Neural cell (in vitro differentiated cells): ENCODE data around the gene EXPH5. TPM values are rescaled to one million over a fixed set of nuclear protein-coding genes. Genes with fewer than 3 reads are reported as not detected.

ENCODE experiments used
- H2AFZ ChIP-seq: fragments of 200-600, 300-800 bp; sonication (generic), shearing (Covaris generic); 2 replicates; pipeline ENCODE4 v1.6.0; 2014; ENCODE audit warnings: low read depth, mild to moderate bottlenecking, antibody characterized with exemption, low read length, moderate library complexity
- H3F3A ChIP-seq: fragments of 200-600 bp; shearing (Covaris generic); 2 replicates; pipeline ENCODE4 v1.6.1; 2016; ENCODE audit warnings: mild to moderate bottlenecking, moderate library complexity, mixed read lengths, antibody characterized with exemption, low read length; ENCODE audit not compliant: insufficient read depth, poor library complexity, severe bottlenecking
- H3K27ac ChIP-seq: fragments of 200-600, 300-800 bp; sonication (generic), shearing (Covaris generic); 2 replicates; pipeline ENCODE4 v1.5.1; 2014; ENCODE audit warnings: mild to moderate bottlenecking, low read length, moderate library complexity
- H3K27me3 ChIP-seq: fragments of 300-800, 200-600 bp; sonication (generic), shearing (Covaris generic); 2 replicates; pipeline ENCODE4 v1.6.0; 2014; ENCODE audit warnings: mild to moderate bottlenecking, low read depth, low read length, moderate library complexity; ENCODE audit not compliant: insufficient read depth
- H3K36me3 ChIP-seq: fragments of 300-800, 200-600 bp; sonication (generic), shearing (Covaris generic); 2 replicates; pipeline ENCODE4 v1.5.1; 2014; ENCODE audit warnings: mild to moderate bottlenecking, antibody characterized with exemption, low read length, moderate library complexity; ENCODE audit not compliant: insufficient read depth
- H3K4me2 ChIP-seq: fragments of 300-800, 200-600 bp; sonication (generic), shearing (Covaris generic); 2 replicates; pipeline ENCODE4 v1.6.0; 2014; ENCODE audit warnings: mild to moderate bottlenecking, low read length
- H3K4me3 ChIP-seq: fragments of 300-800, 200-600 bp; sonication (generic), shearing (Covaris generic); 2 replicates; pipeline ENCODE4 v1.5.1; 2014; ENCODE audit warnings: mild to moderate bottlenecking, low read length, moderate library complexity
- H3K79me2 ChIP-seq: fragments of 200-600 bp; shearing (Covaris generic); replicated peaks from 2 replicates; pipeline ENCODE4 v1.6.0; 2014; ENCODE audit warnings: mild to moderate bottlenecking, low read length, moderate library complexity; ENCODE audit not compliant: insufficient read depth
- H3K9ac ChIP-seq: fragments of 300-800, 200-600 bp; sonication (generic), shearing (Covaris generic); 2 replicates; pipeline ENCODE4 v1.6.1; 2016; ENCODE audit warnings: mild to moderate bottlenecking, low read length, mixed read lengths
- H3K9me2 ChIP-seq: fragments of 200-600 bp; shearing (Covaris generic); 2 replicates; pipeline ENCODE4 v1.6.1; 2016; ENCODE audit warnings: mild to moderate bottlenecking, low read length, mixed read lengths; ENCODE audit not compliant: insufficient read depth
- H3K9me3 ChIP-seq: fragments of 200-600, 300-800 bp; sonication (generic), shearing (Covaris generic); 2 replicates; pipeline ENCODE4 v1.6.1; 2016; ENCODE audit warnings: mild to moderate bottlenecking, mixed run types, low read length, moderate library complexity, mixed read lengths
- H4K20me1 ChIP-seq: fragments of 200-600 bp; shearing (Covaris generic); 2 replicates; pipeline ENCODE4 v1.6.1; 2016; ENCODE audit warnings: mild to moderate bottlenecking, mixed run types; ENCODE audit not compliant: insufficient read depth
- CTCF ChIP-seq: fragments of 450-650 bp; IDR thresholded peaks from 2 replicates; pipeline ENCODE4 v1.5.1; 2014; ENCODE audit warnings: antibody characterized with exemption, mild to moderate bottlenecking, moderate library complexity; ENCODE audit not compliant: poor library complexity, severe bottlenecking
- EP300 ChIP-seq: fragments of 450-650 bp; conservative IDR thresholded peaks from 2 replicates; pipeline ENCODE4 v1.6.1; 2014; ENCODE audit warnings: antibody characterized with exemption, mild to moderate bottlenecking, moderate library complexity; ENCODE audit not compliant: poor library complexity, severe bottlenecking
- EZH2 ChIP-seq: fragments of 200-600, 300-800 bp; shearing (Covaris generic), sonication (generic); IDR thresholded peaks from 2 replicates; pipeline ENCODE4 v1.6.1; 2014; ENCODE audit warnings: antibody characterized with exemption, low read length, borderline replicate concordance, mild to moderate bottlenecking; ENCODE audit not compliant: insufficient read depth, poor library complexity, severe bottlenecking
- MXI1 ChIP-seq: fragments of 450-650 bp; conservative IDR thresholded peaks from 2 replicates; pipeline ENCODE4 v1.6.1; 2014; ENCODE audit warnings: antibody characterized with exemption, mild to moderate bottlenecking; ENCODE audit not compliant: poor library complexity, severe bottlenecking
- POLR2AphosphoS5 ChIP-seq: IDR thresholded peaks from 2 replicates; pipeline ENCODE4 v1.6.1; 2012
- RAD21 ChIP-seq: fragments of 450-650 bp; conservative IDR thresholded peaks from 2 replicates; pipeline ENCODE4 v1.6.1; 2014; ENCODE audit warnings: antibody characterized with exemption, mild to moderate bottlenecking, moderate library complexity
- REST ChIP-seq: IDR thresholded peaks from 2 replicates; pipeline ENCODE4 v1.6.1; 2012; ENCODE audit warnings: borderline replicate concordance
- SMC3 ChIP-seq: fragments of 450-650 bp; conservative IDR thresholded peaks from 2 replicates; pipeline ENCODE4 v1.6.1; 2014; ENCODE audit warnings: antibody characterized with exemption, mild to moderate bottlenecking, moderate library complexity; ENCODE audit not compliant: poor library complexity
- TAF1 ChIP-seq: IDR thresholded peaks from 2 replicates; pipeline ENCODE4 v1.6.1; 2012; ENCODE audit warnings: low read depth
- polyA plus RNA-seq: library from polyadenylated mRNA; depleted of rRNA; stranded (reverse); fragments of >200 nt; gene quantifications from 2 replicates; pipeline ENCODE4 v1.2.3, GENCODE V29; 2014

EXPH5 gene
- polyA plus RNA-seq, 1 donor from 2014 or later = not detected

DNA sequence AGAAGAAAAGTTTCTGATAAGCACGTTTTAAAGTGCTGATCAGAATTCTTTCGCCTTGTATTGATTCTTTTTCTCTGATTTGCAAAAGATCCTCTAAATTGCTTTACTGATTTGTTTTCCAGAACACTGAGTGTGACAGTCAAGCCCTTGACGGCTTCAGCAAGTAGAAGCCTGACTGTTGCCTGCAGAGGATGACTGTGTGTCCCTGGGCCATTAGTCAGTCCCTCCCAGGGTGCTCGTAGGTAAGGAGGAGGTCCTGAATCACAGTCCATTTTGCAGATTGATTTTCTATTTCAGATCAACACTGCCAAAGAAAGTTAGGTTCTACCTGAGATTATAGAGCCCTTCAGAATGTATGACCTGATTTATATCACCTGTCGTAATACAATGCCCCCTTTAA lies 56.8 kb downstream of the EXPH5 start:
- H3K9ac ChIP-seq = no peak overlapping the region
- no peaks in the 10 kb centered on the region for H3K27me3 ChIP-seq
- H3K4me2 ChIP-seq = no peak overlapping the region
- H4K20me1 ChIP-seq = no peaks in the 10 kb centered on the region
- no peak overlapping the region for H3K27ac ChIP-seq
- no peaks in the 10 kb centered on the region for H3K9me3 ChIP-seq
- H3K9me2 ChIP-seq = no peaks in the 10 kb centered on the region
- no peaks in the 10 kb centered on the region for H3K36me3 ChIP-seq
- no peaks in the 10 kb centered on the region for H3F3A ChIP-seq
- no peak overlapping the region for H3K4me3 ChIP-seq
- H3K79me2 ChIP-seq = no peaks in the 10 kb centered on the region
- TF ChIP-seq MXI1 = no peak
- no peak for TF ChIP-seq EP300
- TF ChIP-seq RAD21 = no peak
- no peak for TF ChIP-seq POLR2AphosphoS5
- TF ChIP-seq SMC3 = no peak
- TF ChIP-seq TAF1 = no peak
- no peak for TF ChIP-seq EZH2
- TF ChIP-seq CTCF = no peak
- TF ChIP-seq REST = no peak
- no peak overlapping the region for H2AFZ ChIP-seq

DNA sequence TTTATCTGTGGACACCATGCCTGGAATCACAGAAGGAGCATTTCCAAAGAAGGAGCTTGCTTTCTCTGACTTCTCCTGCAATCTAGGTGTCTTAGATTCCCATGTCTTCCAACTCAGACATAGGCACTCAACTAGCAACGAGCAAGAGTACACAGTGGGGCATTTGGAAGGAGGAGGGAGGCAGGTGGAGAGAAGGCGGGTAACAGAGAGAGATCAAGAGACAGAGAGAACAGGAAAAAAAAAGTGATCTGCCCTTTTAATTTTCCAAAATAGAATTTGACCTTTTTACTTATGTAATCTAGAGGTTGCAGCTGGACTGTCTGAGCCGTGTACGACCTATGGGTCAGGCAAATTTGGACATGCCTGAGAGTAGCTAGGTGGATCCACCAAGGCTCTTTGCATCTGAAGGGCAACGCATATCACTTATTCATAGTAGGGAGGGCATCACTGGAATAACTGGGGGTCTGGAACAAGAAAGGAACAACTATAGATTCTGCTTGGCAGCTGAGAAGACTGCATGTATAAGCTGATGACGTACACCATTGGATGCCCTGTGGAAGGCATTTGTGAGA lies 58.1 kb downstream of the EXPH5 start:
- Histone ChIP-seq H4K20me1 (no peaks in the 10 kb centered on the region), H3K79me2 (no peaks in the 10 kb centered on the region), H3K9me2 (no peaks in the 10 kb centered on the region), H2AFZ (no peak overlapping the region), H3K4me3 (no peak overlapping the region), H3K4me2 (no peak overlapping the region), H3K27ac (no peak overlapping the region), H3K36me3 (no peaks in the 10 kb centered on the region), H3K9me3 (no peaks in the 10 kb centered on the region), H3K9ac (no peak overlapping the region), H3K27me3 (no peaks in the 10 kb centered on the region), H3F3A (no peaks in the 10 kb centered on the region)
- TF ChIP-seq SMC3 = no peak
- TF ChIP-seq EZH2 = no peak
- no peak for TF ChIP-seq CTCF
- TF ChIP-seq EP300 = no peak
- no peak for TF ChIP-seq MXI1
